ENCODE data around the gene ETAA1.

The ETAA1 gene

GRCh38 chr2:67408346-67408745, 11.2 kb downstream of the ETAA1 start:
- no peak for TF ChIP-seq CTCF (IDR thresholded peaks at IDR 0.05; ENCODE audit: low read length)
- no peak for TF ChIP-seq EZH2 (IDR thresholded peaks at IDR 0.05; ENCODE audit: borderline replicate concordance, low read length)
- Histone ChIP-seq H3K36me3 (ENCODE audit: insufficient read depth, low read length) (peaks cover 67% of the 10 kb centered on the region), H3K27ac (ENCODE audit: low read depth, low read length, poor library complexity, severe bottlenecking) (no peak overlapping the region)

DNA sequence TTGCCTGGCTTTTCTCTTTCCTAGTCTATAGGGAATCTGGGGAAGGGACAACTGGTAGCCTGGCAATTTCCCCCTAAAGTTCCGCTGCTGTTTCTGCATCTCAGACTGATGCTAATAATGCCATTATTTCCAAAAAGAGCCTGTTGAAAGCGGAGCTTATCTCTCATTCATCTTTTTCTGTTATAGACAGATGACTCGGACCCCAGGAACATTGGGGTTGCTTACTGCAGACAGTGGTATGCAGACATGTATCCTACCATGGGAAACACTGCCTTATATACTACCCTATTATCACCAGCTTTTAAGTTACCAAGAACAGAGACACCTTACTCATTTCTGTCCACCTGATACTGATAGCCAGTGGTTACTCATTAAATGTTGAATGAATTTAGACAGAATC, 15.3 kb downstream of the ETAA1 start:
- Histone ChIP-seq H3K9me3 (ENCODE audit: low read length) (no peaks in the 10 kb centered on the region), H3K27me3 (ENCODE audit: insufficient read depth, low read length) (no peaks in the 10 kb centered on the region), H3K79me2 (ENCODE audit: insufficient read depth, low read length) (no peaks in the 10 kb centered on the region), H3K36me3 (ENCODE audit: insufficient read depth, low read length) (peaks cover 33% of the 10 kb centered on the region), H3F3A (ENCODE audit: insufficient read depth, low read length) (0 out of 2 replicates have a peak, but pooled peaks cover 3% of the 10 kb centered on the region), H3K4me2 (ENCODE audit: low read length) (no peak overlapping the region), H3K4me1 (ENCODE audit: insufficient read depth, low read length, severe bottlenecking) (no peaks in the 10 kb centered on the region), H3K9me2 (ENCODE audit: low read depth, low read length) (no peaks in the 10 kb centered on the region), H3K9ac (ENCODE audit: low read length) (no peak overlapping the region), H4K20me1 (ENCODE audit: insufficient read depth, low read length) (no peaks in the 10 kb centered on the region), H2AFZ (ENCODE audit: low read length) (no peak overlapping the region), H3K4me3 (ENCODE audit: low read depth, low read length, poor library complexity, severe bottlenecking) (no peak overlapping the region), H3K27ac (ENCODE audit: low read depth, low read length, poor library complexity, severe bottlenecking) (no peak overlapping the region)
- TF ChIP-seq EZH2 (IDR thresholded peaks at IDR 0.05; ENCODE audit: borderline replicate concordance, low read length), result no peak
- TF ChIP-seq CTCF (IDR thresholded peaks at IDR 0.05; ENCODE audit: low read length), result no peak

More at GRCh38 chr2:67408346-67408745, 11.2 kb downstream of the ETAA1 start:
- Histone ChIP-seq H3K4me1 (ENCODE audit: insufficient read depth, low read length, severe bottlenecking) (no peaks in the 10 kb centered on the region), H3F3A (ENCODE audit: insufficient read depth, low read length) (no peaks in the 10 kb centered on the region), H3K4me2 (ENCODE audit: low read length) (no peak overlapping the region), H4K20me1 (ENCODE audit: insufficient read depth, low read length) (no peaks in the 10 kb centered on the region), H3K79me2 (ENCODE audit: insufficient read depth, low read length) (no peaks in the 10 kb centered on the region), H3K9me2 (ENCODE audit: low read depth, low read length) (no peaks in the 10 kb centered on the region), H3K27me3 (ENCODE audit: insufficient read depth, low read length) (no peaks in the 10 kb centered on the region), H3K9me3 (ENCODE audit: low read length) (no peaks in the 10 kb centered on the region), H2AFZ (ENCODE audit: low read length) (no peak overlapping the region), H3K9ac (ENCODE audit: low read length) (no peak overlapping the region), H3K4me3 (ENCODE audit: low read depth, low read length, poor library complexity, severe bottlenecking) (no peak overlapping the region)

GRCh38 chr2:67414867-67415266, 17.7 kb downstream of the ETAA1 start:
- Histone ChIP-seq H2AFZ (ENCODE audit: low read length) (no peak overlapping the region), H4K20me1 (ENCODE audit: insufficient read depth, low read length) (no peaks in the 10 kb centered on the region), H3K79me2 (ENCODE audit: insufficient read depth, low read length) (no peaks in the 10 kb centered on the region), H3K4me2 (ENCODE audit: low read length) (no peak overlapping the region), H3K36me3 (ENCODE audit: insufficient read depth, low read length) (peaks cover 16% of the 10 kb centered on the region), H3K9me2 (ENCODE audit: low read depth, low read length) (no peaks in the 10 kb centered on the region), H3K4me1 (ENCODE audit: insufficient read depth, low read length, severe bottlenecking) (no peaks in the 10 kb centered on the region), H3K9ac (ENCODE audit: low read length) (no peak overlapping the region), H3K4me3 (ENCODE audit: low read depth, low read length, poor library complexity, severe bottlenecking) (no peak overlapping the region), H3K27me3 (ENCODE audit: insufficient read depth, low read length) (no peaks in the 10 kb centered on the region), H3K27ac (ENCODE audit: low read depth, low read length, poor library complexity, severe bottlenecking) (no peak overlapping the region), H3F3A (ENCODE audit: insufficient read depth, low read length) (0 out of 2 replicates have a peak, but pooled peaks cover 3% of the 10 kb centered on the region), H3K9me3 (ENCODE audit: low read length) (no peaks in the 10 kb centered on the region)
- no peak for TF ChIP-seq EZH2 (IDR thresholded peaks at IDR 0.05; ENCODE audit: borderline replicate concordance, low read length)
- TF ChIP-seq CTCF (IDR thresholded peaks at IDR 0.05; ENCODE audit: low read length), result no peak

Data from OCI-LY1 (cell line).